ENCODE measurements around the gene ARHGAP45.

GRCh38 chr19:1085676-1086442, 18.9 kb downstream of the ARHGAP45 start:
- TF ChIP-seq, protein P1, sequence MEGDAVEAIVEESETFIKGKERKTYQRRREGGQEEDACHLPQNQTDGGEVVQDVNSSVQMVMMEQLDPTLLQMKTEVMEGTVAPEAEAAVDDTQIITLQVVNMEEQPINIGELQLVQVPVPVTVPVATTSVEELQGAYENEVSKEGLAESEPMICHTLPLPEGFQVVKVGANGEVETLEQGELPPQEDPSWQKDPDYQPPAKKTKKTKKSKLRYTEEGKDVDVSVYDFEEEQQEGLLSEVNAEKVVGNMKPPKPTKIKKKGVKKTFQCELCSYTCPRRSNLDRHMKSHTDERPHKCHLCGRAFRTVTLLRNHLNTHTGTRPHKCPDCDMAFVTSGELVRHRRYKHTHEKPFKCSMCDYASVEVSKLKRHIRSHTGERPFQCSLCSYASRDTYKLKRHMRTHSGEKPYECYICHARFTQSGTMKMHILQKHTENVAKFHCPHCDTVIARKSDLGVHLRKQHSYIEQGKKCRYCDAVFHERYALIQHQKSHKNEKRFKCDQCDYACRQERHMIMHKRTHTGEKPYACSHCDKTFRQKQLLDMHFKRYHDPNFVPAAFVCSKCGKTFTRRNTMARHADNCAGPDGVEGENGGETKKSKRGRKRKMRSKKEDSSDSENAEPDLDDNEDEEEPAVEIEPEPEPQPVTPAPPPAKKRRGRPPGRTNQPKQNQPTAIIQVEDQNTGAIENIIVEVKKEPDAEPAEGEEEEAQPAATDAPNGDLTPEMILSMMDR (IDR thresholded peaks at IDR 0.05; ENCODE audit: low read length), result no peak
- no peak for TF ChIP-seq EZH2 (IDR thresholded peaks at IDR 0.05; ENCODE audit: borderline replicate concordance, low read length)

Measured in OCI-LY1 (cell line).